ENCODE measurements around the gene DCST1.
A peak's percentile ranks its signal among the peaks of the same experiment; 100 is the strongest.

Gene DCST1

DNA sequence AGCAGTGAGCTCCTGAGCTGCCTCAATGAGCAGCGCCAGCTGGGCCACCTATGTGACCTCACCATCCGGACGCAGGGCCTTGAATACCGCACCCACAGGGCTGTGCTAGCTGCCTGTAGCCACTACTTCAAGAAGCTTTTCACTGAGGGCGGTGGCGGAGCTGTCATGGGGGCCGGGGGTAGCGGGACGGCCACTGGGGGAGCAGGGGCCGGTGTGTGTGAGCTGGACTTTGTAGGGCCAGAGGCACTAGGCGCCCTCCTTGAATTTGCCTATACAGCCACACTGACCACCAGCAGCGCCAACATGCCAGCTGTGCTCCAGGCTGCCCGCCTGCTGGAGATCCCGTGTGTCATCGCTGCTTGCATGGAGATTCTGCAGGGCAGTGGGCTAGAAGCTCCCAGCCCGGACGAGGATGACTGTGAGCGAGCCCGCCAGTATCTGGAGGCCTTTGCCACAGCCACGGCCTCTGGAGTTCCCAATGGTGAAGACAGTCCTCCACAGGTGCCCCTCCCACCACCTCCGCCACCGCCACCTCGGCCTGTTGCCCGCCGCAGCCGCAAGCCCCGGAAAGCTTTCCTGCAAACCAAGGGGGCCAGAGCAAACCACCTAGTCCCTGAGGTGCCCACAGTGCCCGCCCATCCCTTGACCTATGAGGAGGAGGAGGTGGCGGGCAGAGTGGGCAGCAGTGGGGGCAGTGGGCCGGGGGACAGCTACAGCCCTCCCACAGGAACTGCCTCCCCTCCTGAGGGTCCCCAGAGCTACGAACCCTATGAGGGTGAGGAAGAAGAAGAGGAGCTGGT, 18.7 kb upstream of the DCST1 start:
- no peak for DNase-seq (ENCODE audit: low spot score)

DNA sequence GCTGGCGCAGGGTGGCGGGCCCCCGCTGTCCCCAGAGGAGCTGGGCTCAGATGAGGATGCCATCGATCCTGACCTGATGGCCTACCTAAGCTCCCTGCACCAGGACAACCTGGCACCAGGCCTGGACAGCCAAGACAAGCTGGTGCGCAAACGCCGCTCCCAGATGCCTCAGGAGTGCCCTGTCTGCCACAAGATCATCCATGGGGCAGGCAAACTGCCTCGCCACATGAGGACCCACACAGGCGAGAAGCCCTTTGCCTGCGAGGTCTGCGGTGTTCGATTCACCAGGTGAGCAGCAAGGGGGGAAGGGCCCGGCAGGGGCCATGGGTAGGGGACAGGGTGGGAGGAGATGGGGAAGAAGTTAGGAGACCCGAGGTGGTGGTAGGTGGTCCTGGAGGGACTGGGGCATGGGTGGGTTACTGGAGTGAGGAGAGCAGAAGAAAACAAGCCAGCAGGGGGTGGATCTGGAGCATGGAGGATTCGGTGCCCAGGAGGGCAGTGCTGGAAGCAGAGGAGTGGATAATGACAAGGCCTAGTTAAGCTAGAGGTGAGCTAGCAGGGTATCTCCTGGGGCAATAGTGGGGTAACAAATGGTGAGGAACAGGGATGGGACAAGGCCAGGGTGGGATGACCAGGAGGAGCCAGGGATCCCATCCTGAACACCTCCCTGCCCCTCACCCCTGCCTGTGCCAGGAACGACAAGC, 17.9 kb upstream of the DCST1 start:
- no peak for DNase-seq (ENCODE audit: low spot score)

DNA sequence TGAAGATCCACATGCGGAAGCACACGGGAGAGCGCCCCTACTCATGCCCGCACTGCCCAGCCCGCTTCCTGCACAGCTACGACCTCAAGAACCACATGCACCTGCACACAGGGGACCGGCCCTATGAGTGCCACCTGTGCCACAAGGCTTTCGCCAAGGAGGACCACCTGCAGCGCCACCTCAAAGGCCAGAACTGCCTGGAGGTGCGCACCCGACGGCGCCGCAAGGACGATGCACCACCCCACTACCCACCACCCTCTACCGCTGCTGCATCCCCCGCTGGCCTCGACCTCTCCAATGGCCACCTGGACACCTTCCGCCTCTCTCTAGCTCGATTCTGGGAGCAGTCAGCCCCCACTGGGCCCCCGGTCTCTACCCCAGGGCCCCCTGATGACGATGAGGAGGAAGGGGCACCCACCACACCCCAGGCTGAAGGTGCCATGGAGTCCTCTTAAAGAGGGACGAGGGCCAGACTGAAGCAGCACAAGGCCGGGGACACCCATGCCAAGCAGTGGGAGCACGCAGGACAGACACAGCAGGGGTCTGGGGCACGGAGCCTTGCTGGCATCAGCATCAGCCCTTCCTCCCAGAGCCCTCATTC, 17.3 kb upstream of the DCST1 start:
- peak; percentile 32 for DNase-seq (ENCODE audit: low spot score)

DNA sequence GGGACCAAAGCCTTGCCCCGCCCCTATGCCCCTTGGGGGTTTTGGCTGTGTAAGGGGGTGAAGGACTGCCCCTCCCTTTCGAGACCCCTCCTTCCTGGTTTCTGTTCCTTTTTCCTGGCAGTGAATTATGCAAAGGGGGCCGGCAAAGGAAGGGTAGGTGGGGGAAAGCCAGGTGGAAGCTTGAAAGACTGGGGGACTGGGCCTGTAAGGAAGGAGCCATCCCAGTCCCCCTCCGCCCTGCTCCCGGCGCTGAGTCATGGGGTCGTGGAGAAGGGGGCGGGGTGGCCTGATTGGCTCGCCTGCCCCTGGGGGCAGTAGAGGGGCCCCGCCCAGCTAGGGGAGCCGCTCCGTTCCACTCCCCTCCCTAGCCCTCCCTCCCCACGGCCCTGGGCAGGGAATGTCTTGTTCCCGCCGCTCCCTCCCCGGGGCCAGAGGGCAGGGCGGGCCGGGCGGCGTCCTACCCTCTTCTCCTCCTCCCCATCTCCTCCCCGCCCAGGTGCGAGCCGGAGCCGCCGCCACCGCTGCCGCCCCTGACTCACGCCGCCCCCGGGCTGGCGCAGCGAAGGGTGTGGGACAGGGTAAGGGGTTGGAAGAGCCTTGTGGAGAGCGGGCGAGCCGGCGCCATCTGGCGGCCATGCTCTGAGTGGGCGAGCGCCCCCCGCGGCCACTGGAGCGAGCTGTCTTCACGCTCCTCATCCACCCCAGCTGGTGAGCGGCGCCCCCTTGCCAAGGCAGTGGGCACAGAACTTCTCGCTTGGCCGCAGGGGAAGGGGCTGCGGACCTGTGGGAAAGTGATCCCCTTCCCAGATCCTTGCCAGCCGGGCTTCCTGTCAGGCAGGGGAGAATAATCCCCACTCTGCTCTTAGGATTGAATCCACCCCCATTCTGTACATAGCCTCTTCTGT, 16.3 kb upstream of the DCST1 start:
- DNase-seq (ENCODE audit: low spot score): peak; percentile 90

DNA sequence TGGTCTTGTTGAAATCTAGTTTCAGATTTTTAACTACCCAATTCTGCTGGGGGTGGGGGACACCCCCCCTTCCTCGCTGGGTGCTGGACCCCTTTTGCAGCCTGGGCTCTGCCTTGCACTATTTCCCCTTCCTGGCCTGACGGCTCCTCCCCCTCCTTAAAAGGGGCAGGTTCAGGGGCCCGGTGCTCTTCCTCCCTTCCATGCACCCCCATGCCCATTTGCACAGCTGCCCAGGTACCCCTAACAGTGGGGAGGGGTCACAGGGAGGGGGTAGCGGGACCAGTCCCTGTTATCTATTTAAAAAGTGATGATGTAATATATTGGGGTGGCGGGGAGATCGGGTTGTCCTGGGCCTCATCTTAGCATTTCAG, 15.7 kb upstream of the DCST1 start:
- no peak for DNase-seq (ENCODE audit: low spot score)

- DNase-seq (ENCODE audit: low spot score): no peak
Observed at GRCh38 chr1:155018617-155019348, 14.8 kb upstream of the DCST1 start.

- no peak for DNase-seq (ENCODE audit: low spot score)
Observed at GRCh38 chr1:155019377-155020245, 14.0 kb upstream of the DCST1 start.

DNA sequence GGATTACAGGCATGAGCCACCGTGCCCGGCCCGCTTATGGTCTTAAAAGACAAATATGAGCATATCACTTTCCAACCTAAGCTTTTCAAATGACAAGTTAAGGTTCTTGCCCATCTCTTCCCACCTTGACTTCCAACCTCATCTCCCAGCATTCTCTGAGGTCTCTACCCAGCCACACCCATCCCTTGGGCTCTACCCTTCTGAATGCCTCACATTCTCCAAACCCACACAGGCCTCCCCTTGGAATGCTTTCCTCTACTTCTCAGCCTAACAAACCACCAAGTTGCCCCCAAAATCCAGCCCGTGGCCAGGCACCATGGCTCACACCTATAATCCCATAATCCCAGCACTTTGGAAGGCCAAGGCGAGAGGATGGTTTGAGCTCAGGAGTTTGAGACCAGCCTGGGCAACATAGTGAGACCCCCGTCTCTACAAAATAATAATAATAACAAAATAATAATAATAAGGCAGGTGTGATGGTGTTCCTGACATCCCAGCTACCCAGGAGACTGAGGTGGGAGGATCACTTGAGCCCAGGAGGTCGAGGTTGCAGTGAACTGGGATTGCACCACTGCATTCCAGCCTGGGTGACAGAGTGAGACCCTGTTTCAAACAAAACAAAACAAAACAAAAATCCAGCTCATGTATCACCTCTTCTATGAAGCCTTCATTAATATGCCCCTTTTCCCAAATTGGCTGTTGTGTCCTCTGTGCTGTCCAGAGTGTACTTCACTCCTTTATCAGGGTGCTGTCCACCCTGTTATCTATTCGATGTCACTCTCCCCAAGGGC, 11.3 kb upstream of the DCST1 start:
- DNase-seq (ENCODE audit: low spot score): no peak

DNA sequence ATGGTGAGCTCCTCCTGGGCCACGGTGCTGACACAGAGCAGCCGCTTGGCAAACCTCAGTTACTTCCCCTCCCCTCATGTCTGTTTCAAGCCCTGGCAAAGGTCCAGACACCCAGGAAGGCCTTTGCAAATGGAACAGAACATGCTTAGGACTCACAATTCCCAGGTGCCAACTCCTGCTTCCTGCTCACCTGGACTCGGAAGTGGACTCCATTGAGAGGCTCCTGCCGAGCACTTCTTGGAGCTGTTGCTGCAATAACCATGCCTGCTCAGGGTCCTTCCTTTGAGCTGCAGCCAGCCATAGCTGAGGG, 10.7 kb upstream of the DCST1 start:
- DNase-seq (ENCODE audit: low spot score): no peak

DNA sequence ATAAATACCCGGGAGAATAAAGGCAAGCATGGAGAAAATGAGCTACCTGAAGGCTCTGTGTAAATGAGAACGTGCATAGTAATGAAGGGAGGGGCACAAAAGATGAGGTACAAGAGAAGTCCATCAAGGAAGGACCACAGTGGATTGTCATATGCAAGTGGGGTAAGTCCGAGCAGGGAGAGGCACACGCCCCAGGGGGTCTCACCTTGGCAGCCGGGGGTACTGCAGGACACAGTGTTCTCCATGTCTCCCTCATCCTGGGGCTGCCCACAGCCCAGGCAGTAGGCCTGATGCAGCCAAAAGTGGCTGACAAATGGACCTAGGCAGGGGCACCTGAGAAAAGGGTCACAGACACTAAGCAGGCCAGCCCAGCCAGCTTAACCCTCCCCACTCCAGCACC, 10.0 kb upstream of the DCST1 start:
- DNase-seq (ENCODE audit: low spot score): no peak

GRCh38 chr1:155024315-155024714, 9.3 kb upstream of the DCST1 start:
- no peak for DNase-seq (ENCODE audit: low spot score)

DNA sequence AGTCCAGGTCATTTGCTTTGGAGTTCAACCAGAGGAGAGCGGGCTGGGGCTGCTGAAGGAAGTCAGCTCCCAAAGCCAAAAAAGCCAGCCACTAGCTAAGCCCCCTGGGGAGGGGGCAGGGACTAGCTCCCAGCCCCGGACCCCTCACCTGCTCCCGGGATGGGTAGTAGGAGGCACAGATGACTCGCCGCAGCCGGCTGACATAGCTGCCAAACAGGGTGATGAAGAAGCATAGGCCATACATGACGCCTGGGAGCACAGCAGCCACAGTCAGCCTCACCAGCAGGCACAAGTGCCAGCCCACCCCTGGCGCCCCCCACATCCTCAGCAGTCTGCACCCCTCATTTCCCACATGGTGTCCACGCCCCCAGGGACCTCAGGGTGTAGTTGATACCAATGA, 7.5 kb upstream of the DCST1 start:
- DNase-seq (ENCODE audit: low spot score): no peak

GRCh38 chr1:155026588-155026987, 7.0 kb upstream of the DCST1 start:
- DNase-seq (ENCODE audit: low spot score): no peak

- no peak for DNase-seq (ENCODE audit: low spot score)
Observed at GRCh38 chr1:155029513-155030242, 3.9 kb upstream of the DCST1 start.

DNA sequence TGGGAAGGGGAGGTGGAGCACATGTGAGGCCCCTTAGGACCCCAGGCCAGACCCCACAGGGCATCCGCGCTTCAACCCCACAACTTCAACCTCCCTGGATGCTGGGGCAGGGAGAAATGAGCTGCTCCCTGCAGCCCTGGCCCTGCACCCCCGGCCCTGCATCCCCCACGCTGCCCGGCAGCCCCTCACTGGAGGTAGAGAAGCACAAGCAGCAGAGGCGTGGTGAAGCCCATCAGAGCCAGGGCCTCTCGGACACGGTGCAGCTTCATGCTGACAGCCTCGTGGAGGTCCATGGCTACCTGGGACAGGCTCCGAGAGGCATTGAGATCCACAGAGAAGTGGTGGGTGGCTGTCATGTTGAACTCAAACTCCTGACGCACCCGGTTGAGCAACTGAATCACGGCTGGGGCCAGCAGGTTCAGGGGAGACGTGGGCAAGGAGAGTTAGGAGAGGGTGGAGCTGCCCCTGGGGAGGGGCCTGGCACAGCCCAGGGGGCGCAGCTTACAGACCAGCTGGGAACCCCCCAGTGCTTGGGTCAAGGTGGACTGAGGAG, 3.3 kb upstream of the DCST1 start:
- DNase-seq (ENCODE audit: low spot score): no peak

DNA sequence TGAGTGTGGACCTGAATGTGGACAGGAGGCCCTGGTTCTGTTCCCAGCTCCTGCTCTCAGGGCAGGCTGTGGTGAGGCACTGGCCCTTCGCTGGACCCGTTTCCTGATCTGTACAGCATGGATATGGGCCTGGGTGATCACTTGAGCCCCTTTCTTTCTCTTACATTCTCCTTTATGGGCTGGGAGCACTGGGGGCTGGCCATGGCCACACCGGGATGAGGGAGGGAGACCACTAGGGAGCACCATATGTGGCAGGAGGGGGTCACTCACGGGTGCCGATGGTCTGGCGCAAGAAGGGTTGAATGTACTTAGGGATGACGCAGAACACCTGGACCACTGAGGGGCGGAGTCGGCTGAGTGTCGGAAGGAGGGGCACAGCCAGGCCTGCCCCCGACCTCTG, 2.7 kb upstream of the DCST1 start:
- no peak for DNase-seq (ENCODE audit: low spot score)

- no peak for DNase-seq (ENCODE audit: low spot score)
Observed at GRCh38 chr1:155032886-155033285, 738 bp upstream of the DCST1 start.

- DNase-seq (ENCODE audit: low spot score): no peak
Observed at GRCh38 chr1:155034318-155035208, 939 bp downstream of the DCST1 start.
